GM12891 (cell line): Measurements from ENCODE around the gene FBLN2.

Experiments
- POLR2AphosphoS5 ChIP-seq: IDR thresholded peaks from 2 replicates; pipeline ENCODE4 v1.6.1; 2011; ENCODE audit warnings: low read depth, low read length, control low read depth
- TAF1 ChIP-seq: IDR thresholded peaks from 2 replicates; pipeline ENCODE4 v1.6.1; 2011; ENCODE audit warnings: low read depth, low read length, control low read depth

- no peak for TF ChIP-seq TAF1
- TF ChIP-seq POLR2AphosphoS5: no peak
These were observed 8.0 kb downstream of the FBLN2 start for GRCh38 chr3:13556917-13557316.
